Measurements from ENCODE around the gene KCNIP3. TPM values are rescaled to one million over a fixed set of nuclear protein-coding genes. Genes with fewer than 3 reads are reported as not detected.

KCNIP3 gene
- total RNA-seq, 3 donors from 2014 or later, result 3.0 to 12.5 (median 4.1) TPM

DNA sequence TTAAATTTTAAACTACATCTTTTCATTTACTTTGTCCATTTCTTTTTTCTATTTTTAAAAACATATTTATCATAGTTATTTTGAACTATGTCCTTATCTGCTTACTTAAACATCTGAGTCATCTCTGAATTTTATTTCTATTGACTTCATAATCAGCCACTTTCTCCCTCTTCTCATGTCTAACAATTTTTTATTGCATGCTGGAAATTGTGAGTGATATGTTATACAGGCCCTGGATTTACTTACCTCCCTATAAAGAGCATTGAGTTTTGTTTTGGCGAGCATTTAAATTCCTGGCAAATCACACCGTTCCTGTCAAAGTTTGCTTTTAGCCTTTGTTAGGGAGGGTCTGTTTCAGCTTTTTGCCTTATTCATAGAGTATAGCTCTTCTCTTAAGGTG, 39.3 kb downstream of the KCNIP3 start:
- no peaks in the 10 kb centered on the region for H3K4me1 ChIP-seq (ENCODE audit: low read depth)
- H3K4me3 ChIP-seq, result no peak overlapping the region
- ATAC-seq (no peak), DNase-seq (no peak)
- TF ChIP-seq, protein P1, sequence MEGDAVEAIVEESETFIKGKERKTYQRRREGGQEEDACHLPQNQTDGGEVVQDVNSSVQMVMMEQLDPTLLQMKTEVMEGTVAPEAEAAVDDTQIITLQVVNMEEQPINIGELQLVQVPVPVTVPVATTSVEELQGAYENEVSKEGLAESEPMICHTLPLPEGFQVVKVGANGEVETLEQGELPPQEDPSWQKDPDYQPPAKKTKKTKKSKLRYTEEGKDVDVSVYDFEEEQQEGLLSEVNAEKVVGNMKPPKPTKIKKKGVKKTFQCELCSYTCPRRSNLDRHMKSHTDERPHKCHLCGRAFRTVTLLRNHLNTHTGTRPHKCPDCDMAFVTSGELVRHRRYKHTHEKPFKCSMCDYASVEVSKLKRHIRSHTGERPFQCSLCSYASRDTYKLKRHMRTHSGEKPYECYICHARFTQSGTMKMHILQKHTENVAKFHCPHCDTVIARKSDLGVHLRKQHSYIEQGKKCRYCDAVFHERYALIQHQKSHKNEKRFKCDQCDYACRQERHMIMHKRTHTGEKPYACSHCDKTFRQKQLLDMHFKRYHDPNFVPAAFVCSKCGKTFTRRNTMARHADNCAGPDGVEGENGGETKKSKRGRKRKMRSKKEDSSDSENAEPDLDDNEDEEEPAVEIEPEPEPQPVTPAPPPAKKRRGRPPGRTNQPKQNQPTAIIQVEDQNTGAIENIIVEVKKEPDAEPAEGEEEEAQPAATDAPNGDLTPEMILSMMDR (IDR thresholded peaks at IDR 0.05), result no peak
- H3K36me3 ChIP-seq (ENCODE audit: low read depth), result no peaks in the 10 kb centered on the region
- H3K9me3 ChIP-seq, result no peaks in the 10 kb centered on the region
- intact Hi-C loops (cut with DNase I, micrococcal nuclease), result no loop called here

DNA sequence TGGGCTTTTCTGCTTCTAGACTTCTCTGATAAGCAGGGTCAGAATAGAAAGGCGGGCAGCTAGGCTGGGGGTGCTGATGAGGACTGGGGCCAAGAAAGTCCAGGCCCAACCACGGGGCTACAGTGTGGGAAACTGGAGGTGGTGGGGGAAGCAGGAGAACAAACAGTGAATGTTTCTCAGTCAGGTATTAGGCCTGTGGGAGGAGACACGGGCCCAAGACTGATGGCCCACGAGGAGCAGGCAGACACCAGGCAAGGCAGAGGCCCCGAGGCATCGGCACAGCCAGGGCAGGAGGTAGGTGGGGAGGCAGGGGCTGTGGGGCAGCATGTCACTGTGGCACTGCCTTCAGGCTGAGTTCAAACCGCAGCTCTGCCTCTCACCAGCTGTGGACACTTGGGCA, 40.7 kb downstream of the KCNIP3 start:
- no peaks in the 10 kb centered on the region for H3K36me3 ChIP-seq (ENCODE audit: low read depth)
- no peak overlapping the region for H3K4me3 ChIP-seq
- H3K4me1 ChIP-seq (ENCODE audit: low read depth), result no peaks in the 10 kb centered on the region
- no peak for ATAC-seq
- no peaks in the 10 kb centered on the region for H3K9me3 ChIP-seq
- intact Hi-C loops (cut with DNase I, micrococcal nuclease), result no loop called here
- peak in 2 of 3 donors; percentile 2 to 19 for DNase-seq
- TF ChIP-seq, protein P1 (IDR thresholded peaks at IDR 0.05), result no peak

DNA sequence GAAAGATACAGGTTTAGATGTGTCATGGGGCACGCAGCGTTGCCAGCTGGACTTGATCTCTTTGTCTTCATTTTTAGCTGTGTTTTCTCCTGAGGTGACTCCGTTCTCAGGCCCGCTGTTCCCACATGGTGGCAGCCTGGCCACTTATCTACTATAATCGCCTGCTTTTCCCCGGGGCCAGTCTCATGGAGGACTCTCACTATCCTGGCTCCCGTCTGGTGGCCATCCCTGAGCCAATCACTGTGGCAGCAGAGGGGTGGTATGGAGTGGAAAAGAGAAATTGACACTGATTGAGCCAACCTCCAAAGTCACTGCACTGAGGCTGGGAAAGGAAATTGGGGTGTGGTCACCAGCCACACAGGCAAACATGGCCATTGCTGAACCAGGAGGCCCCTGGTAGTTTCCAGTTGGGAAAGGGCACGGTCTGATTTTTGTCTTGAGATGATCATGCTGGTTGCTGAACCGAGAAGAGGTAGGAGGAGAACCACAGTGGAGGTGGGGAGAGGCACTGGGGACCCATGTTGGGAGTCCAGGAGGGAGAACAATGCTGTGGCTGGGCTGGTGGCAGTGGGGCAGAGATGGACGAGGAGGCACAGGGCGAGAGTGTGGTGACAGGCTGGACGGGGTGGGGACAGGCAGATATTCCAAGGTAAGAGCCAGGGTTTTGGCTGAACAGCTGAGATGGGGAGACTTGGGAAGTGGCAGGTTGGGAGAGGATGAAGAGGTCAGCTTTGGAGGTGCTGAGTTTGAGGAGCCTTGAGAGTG, 45.6 kb downstream of the KCNIP3 start:
- TF ChIP-seq, protein P1 (IDR thresholded peaks at IDR 0.05), result no peak
- no peaks in the 10 kb centered on the region for H3K9me3 ChIP-seq
- H3K4me1 ChIP-seq (ENCODE audit: low read depth), result no peaks in the 10 kb centered on the region
- no peak for ATAC-seq
- H3K36me3 ChIP-seq (ENCODE audit: low read depth), result no peaks in the 10 kb centered on the region
- intact Hi-C loops (cut with DNase I, micrococcal nuclease), result no loop called here
- no peak overlapping the region for H3K4me3 ChIP-seq
- no peak for DNase-seq

DNA sequence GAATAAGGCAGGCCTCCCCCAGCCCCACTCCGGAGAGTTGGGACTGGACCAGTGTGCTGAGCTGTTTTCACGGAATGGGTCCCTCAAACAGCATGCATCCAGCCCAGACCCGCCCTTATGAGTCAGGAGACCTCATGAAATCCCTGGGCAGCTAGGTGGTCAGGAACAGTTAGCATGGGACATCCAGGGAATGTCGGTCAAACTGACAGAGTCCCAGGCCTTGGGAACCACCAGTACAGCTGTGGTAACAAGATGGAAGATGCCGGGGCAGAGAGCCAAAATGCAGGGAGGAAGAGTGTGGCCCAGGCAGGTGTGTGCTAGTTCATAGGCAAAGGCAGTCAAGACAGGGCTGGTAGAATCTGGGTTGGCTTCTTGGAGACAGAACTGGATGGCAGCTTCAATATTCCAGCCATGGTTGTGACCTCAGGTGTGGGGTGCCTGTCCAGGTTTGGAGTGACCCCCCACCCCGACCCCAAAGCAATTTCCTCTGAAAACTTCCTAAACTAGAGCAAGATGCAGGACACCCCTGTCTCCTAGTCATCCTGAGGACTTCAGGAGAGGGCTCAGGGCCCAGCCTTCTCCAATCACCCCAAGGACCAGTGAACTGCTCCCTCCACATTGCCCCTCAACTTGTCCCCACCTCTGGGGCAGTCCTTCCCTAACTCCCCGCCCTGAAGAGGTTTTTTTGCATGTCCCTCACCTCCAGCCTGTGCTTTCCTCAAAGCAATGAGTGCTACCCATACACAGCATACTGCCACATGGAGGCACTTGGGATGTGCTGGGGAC, 46.5 kb downstream of the KCNIP3 start:
- no peak for ATAC-seq
- TF ChIP-seq, protein P1 (IDR thresholded peaks at IDR 0.05), result no peak
- no peaks in the 10 kb centered on the region for H3K9me3 ChIP-seq
- intact Hi-C loops (cut with DNase I, micrococcal nuclease), result no loop called here
- no peak for DNase-seq
- H3K4me1 ChIP-seq (ENCODE audit: low read depth), result no peaks in the 10 kb centered on the region
- H3K4me3 ChIP-seq, result no peak overlapping the region
- no peaks in the 10 kb centered on the region for H3K36me3 ChIP-seq (ENCODE audit: low read depth)

DNA sequence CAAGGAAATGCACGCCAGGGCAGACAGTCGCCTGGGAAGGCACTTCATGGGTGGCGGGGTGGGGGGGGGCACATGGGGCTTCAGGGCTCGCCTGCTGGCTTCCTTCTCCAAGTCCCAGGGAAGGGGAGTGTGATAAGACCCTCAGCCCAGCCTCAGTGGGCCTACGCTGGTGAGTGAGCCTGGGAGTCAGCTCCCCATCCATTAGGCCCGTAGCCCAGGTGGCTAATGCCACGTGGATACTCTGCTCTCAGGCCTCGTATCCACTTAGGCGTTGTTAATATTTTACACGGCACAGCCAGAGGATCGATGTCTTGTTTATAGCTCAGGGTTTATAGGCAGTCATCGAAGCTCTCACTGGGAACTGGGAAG, 47.1 kb downstream of the KCNIP3 start:
- Histone ChIP-seq H3K4me3 (no peak overlapping the region), H3K36me3 (ENCODE audit: low read depth) (no peaks in the 10 kb centered on the region), H3K9me3 (no peaks in the 10 kb centered on the region), H3K4me1 (ENCODE audit: low read depth) (no peaks in the 10 kb centered on the region)
- intact Hi-C loops (cut with DNase I, micrococcal nuclease), result no loop called here
- DNase-seq (no peak), ATAC-seq (no peak)
- TF ChIP-seq, protein P1 (IDR thresholded peaks at IDR 0.05), result no peak

Measured in mucosa of descending colon (tissue), 3 donors.